GM12872 (cell line): Measurements from ENCODE around the gene WARS2.

Experiments used
- TF ChIP-seq, protein P1 (sequence below): IDR thresholded peaks from 3 replicates; pipeline ENCODE4 v1.5.1; 2011; ENCODE audit warnings: low read depth, mild to moderate bottlenecking, low read length, moderate library complexity; ENCODE audit not compliant: insufficient read depth

WARS2 gene

DNA sequence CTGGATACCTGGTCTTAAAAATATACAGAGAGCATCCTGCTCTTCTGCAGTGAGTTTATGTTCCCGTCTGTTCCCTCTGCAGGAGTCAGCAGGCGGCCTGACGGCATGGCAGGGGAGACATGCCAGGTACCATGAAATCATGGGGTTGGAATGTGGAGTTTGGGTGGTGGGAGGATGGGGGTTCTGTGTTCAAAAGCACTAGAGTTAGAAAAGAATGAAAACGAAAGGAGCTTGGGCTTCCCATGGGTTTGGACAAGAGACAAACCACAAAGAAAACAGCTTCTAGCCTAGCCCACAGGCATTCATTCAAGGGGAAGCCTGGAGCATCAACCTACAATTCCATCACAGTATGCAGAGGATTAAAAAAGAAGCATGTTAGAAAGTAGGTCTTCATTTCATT, 59.9 kb downstream of the WARS2 start:
- TF ChIP-seq, protein P1, sequence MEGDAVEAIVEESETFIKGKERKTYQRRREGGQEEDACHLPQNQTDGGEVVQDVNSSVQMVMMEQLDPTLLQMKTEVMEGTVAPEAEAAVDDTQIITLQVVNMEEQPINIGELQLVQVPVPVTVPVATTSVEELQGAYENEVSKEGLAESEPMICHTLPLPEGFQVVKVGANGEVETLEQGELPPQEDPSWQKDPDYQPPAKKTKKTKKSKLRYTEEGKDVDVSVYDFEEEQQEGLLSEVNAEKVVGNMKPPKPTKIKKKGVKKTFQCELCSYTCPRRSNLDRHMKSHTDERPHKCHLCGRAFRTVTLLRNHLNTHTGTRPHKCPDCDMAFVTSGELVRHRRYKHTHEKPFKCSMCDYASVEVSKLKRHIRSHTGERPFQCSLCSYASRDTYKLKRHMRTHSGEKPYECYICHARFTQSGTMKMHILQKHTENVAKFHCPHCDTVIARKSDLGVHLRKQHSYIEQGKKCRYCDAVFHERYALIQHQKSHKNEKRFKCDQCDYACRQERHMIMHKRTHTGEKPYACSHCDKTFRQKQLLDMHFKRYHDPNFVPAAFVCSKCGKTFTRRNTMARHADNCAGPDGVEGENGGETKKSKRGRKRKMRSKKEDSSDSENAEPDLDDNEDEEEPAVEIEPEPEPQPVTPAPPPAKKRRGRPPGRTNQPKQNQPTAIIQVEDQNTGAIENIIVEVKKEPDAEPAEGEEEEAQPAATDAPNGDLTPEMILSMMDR: no peak

DNA sequence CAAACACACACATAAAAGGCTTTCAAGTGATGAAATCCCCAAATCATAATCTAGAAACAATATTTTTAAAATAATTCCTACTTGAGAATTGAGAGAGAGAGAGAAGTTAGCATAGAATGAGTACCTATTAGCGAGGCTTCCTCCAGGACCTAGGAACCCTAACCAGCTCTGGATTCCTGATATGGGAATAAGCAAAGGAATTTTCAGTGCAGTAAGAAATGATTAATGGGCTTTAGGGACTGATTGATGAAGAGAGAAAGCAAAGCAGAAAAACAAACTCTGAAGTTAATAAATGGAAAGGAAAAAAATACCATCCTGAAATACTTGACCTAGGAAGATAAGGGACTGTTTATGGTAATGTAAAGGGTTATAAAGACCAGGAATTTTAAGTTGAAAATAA, 60.6 kb downstream of the WARS2 start:
- TF ChIP-seq, protein P1: no peak

DNA sequence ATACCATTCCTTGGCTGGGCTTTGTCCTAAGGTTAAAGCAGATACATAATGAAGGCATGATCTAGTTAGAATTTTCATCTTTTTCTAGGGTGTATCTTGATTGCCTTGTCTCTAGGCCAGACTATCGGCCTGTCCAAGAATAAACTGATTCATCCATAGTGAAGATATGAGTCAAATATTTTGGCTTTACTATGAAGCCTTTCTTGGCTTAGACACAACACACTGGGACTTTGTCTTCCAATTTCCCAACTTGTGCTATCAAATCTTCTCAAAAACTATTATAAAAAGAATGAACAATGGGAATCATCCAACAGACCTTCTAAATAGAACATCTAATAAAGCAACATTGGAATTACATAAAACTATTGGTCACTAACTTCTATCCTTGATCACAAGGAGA, 64.8 kb downstream of the WARS2 start:
- TF ChIP-seq, protein P1: no peak

DNA sequence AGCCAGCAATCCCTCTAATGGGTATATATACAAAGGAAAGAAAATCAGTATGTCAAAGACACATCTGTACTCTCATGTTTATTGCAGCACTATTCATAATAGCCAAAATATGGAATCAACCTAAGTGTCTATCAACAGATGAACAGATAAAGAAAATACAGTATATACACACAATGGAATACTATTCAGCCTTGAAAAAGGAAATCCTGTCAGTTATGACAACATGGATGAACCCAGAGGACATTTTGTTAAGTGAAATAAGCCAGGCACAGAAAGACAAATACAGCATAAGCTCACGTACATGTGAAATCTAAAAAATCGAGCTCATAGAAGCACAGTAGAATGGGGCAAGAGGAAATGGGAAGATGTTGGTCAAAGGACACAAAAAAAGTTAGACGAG, 69.1 kb downstream of the WARS2 start:
- TF ChIP-seq, protein P1: no peak

DNA sequence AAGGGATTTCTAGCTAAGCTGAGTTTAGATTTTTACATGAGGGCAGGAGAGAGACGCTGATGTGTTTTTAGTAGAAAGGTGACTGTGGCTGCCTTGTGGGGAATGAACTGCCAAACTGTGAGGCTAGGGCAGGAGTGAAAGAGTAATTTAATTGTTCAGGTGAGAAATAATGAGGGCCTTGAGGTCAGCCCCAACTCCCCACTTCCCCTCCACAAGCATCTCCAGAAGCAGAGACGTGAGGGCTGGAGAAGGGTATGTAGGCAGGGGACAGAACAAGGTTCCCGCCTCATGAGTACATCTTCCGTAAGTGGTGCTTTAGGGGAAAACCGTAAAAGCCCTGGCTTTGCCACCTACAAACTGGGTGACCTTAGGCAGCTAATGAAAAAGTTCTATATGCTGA, 70.8 kb downstream of the WARS2 start:
- TF ChIP-seq, protein P1: no peak

DNA sequence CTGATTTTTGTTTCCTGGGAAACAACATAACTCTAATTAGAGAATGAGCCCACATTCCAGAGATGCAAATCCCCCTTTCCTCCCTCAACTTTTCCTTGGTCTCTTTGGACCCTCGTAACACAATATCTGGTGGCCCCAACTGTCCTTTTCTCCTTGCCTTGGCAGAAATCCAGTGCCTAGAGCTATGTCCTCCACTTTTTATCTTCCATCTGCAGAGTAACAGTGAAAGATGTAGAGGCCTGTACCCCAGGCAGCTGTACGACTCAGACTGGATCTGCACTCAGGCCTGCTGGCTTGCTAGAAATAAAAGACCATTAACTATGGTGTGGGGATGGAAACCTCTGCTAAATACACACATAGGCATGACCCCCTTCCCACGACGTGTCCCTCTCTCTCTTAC, 72.0 kb downstream of the WARS2 start:
- TF ChIP-seq, protein P1: no peak

DNA sequence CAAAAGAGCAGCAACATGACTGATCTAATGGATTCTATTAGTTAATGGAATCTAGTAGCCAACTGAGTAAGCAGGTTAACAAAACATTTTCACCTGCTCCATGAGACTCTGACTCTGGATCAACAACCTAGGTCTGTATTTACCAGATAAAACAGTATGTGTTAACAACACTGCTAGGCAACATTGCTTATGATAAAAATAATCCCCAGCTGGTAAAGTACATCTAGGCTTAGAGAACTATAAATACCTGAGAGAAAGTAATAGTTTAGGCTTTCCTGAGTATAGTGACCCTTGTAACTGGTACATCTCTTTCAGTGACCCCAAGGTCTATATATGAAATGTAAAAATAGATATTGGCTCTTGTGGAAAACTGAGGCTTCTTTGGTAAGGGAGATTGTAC, 78.8 kb downstream of the WARS2 start:
- TF ChIP-seq, protein P1: no peak

DNA sequence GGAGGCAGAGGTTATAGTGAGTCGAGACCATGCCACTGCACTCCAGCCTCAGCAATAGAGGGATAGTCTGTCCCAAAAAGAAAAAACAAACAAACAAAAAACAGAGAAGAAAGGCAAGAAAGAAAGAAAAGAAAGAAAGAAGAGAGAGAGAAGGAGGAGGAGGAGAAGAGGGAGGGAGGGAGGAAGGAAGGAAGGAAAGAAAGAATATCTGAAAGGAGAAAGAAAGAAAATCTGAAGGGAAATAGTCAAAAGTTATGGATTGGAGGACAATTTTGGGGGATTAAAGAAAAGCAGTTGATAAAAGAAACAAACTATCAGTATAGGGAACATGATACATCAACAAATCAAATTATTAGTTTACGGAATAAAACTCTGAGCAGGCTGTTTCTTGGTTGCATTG, 84.9 kb downstream of the WARS2 start:
- TF ChIP-seq, protein P1: no peak
